IMR-90 (cell line): ENCODE measurements around the gene CXCL8. TPM values are rescaled to one million over a fixed set of nuclear protein-coding genes. Genes with fewer than 3 reads are reported as not detected.

ENCODE experiments used
- ATAC-seq: fragments of 200-7000 bp; cut with Tn5 transposase; 2 replicates; pipeline ENCODE4 v1.9.1; 2020; ENCODE audit warnings: low read depth, mild to moderate bottlenecking, moderate library complexity
- BruUV-seq: library from RNA; stranded (reverse); fragments of 400-500 nt; replicated peaks from 2 replicates; lab custom pipeline; 2021; lab: Mats Ljungman, UMichigan
- CTCF ChIA-PET: fragments of 300-600 bp; formaldehyde crosslinking; extraction: SDS; loops from one replicate; lab custom pipeline; 2021; ENCODE audit warnings: antibody characterized with exemption; lab: Yijun Ruan, JAX
- POLR2A ChIA-PET: fragments of 300-600 bp; sonication (Branson Sonifier 250); formaldehyde crosslinking; loops from one replicate; lab custom pipeline; 2022; ENCODE audit warnings: antibody characterized with exemption; ENCODE audit not compliant: unreplicated experiment; lab: Charles Lee
- DNase-seq: peaks from one replicate; pipeline ENCODE4 v3.0.0; 2013
- H2AFZ ChIP-seq: replicated peaks from 2 replicates; pipeline ENCODE3; 2013; ENCODE audit warnings: low read length, mild to moderate bottlenecking; ENCODE audit not compliant: poor library complexity
- H2AK5ac ChIP-seq: 2 replicates; pipeline ENCODE4 v1.6.1; 2013; ENCODE audit warnings: low read depth, low read length, inconsistent platforms
- H2AK9ac ChIP-seq: replicated peaks from 2 replicates; pipeline ENCODE3; 2013; ENCODE audit warnings: mild to moderate bottlenecking, low read depth, low read length, moderate library complexity; ENCODE audit not compliant: poor library complexity
- H2BK120ac ChIP-seq: 2 replicates; pipeline ENCODE4 v1.6.1; 2013; ENCODE audit warnings: low read depth, low read length, inconsistent platforms
- H2BK15ac ChIP-seq: 3 replicates; pipeline ENCODE4 v1.6.1; 2013; ENCODE audit warnings: low read depth, low read length, inconsistent platforms
- H2BK20ac ChIP-seq: 2 replicates; pipeline ENCODE4 v1.6.1; 2013; ENCODE audit warnings: low read depth, mild to moderate bottlenecking, inconsistent platforms, low read length, moderate library complexity
- H2BK5ac ChIP-seq: 2 replicates; pipeline ENCODE4 v1.6.1; 2013; ENCODE audit warnings: mild to moderate bottlenecking, low read depth, low read length, inconsistent platforms; ENCODE audit not compliant: poor library complexity, severe bottlenecking
- H3K14ac ChIP-seq: replicated peaks from 2 replicates; pipeline ENCODE4 v1.6.1; 2013; ENCODE audit warnings: low read depth, low read length, inconsistent platforms
- H3K18ac ChIP-seq: 2 replicates; pipeline ENCODE4 v1.6.1; 2013; ENCODE audit warnings: low read depth, low read length, control low read depth
- H3K23ac ChIP-seq: 2 replicates; pipeline ENCODE4 v1.6.1; 2013; ENCODE audit warnings: low read depth, low read length, inconsistent platforms
- H3K27ac ChIP-seq: 2 replicates; pipeline ENCODE4 v1.5.1; 2013; ENCODE audit warnings: mild to moderate bottlenecking, control low read depth, low read length; ENCODE audit not compliant: insufficient read depth
- H3K27me3 ChIP-seq: 2 replicates; pipeline ENCODE4 v1.6.1; 2013; ENCODE audit warnings: low read length; ENCODE audit not compliant: control insufficient read depth, insufficient read depth
- H3K36me3 ChIP-seq: 2 replicates; pipeline ENCODE4 v1.6.1; 2013; ENCODE audit warnings: low read length, mixed read lengths; ENCODE audit not compliant: control insufficient read depth, insufficient read depth
- H3K4ac ChIP-seq: 2 replicates; pipeline ENCODE4 v1.6.1; 2013; ENCODE audit warnings: low read depth, low read length, inconsistent platforms
- H3K4me1 ChIP-seq: 2 replicates; pipeline ENCODE4 v1.6.1; 2013; ENCODE audit warnings: low read length, mixed read lengths; ENCODE audit not compliant: control insufficient read depth, insufficient read depth
- H3K4me2 ChIP-seq: 2 replicates; pipeline ENCODE4 v1.6.1; 2013; ENCODE audit warnings: low read depth, mild to moderate bottlenecking, control low read depth, low read length, moderate library complexity
- H3K4me3 ChIP-seq: 2 replicates; pipeline ENCODE4 v1.5.1; 2013; ENCODE audit warnings: low read depth, mild to moderate bottlenecking, control low read depth, low read length, moderate library complexity; ENCODE audit not compliant: insufficient read depth
- H3K56ac ChIP-seq: 2 replicates; pipeline ENCODE4 v1.6.1; 2013; ENCODE audit warnings: low read length, inconsistent platforms; ENCODE audit not compliant: insufficient read depth; ENCODE audit errors: extremely low read depth
- H3K79me1 ChIP-seq, 2 experiments: 2 replicates each; pipeline ENCODE4 v1.6.1; 2013; ENCODE audit warnings: low read length in 2 of 2, inconsistent platforms in 1 of 2, low read depth in 1 of 2
- H3K9ac ChIP-seq: 2 replicates; pipeline ENCODE4 v1.6.1; 2013; ENCODE audit warnings: low read depth, low read length, control low read depth
- H3K9me1 ChIP-seq: 2 replicates; pipeline ENCODE4 v1.6.1; 2013; ENCODE audit warnings: low read length, inconsistent platforms; ENCODE audit not compliant: insufficient read depth
- H3K9me3 ChIP-seq: 2 replicates; pipeline ENCODE4 v1.6.1; 2013; ENCODE audit warnings: low read length; ENCODE audit not compliant: control insufficient read depth, insufficient read depth
- H4K20me1 ChIP-seq: 2 replicates; pipeline ENCODE4 v1.6.1; 2013; ENCODE audit warnings: low read length, inconsistent platforms; ENCODE audit not compliant: insufficient read depth
- H4K5ac ChIP-seq: 2 replicates; pipeline ENCODE4 v1.6.1; 2013; ENCODE audit warnings: mild to moderate bottlenecking, low read depth, low read length, control low read depth
- H4K8ac ChIP-seq, 2 experiments: 2 replicates each; pipeline ENCODE4 v1.6.1; 2013; ENCODE audit warnings: low read depth in 2 of 2, low read length in 2 of 2, control low read depth in 1 of 2, inconsistent platforms in 1 of 2
- H4K91ac ChIP-seq: 2 replicates; pipeline ENCODE4 v1.6.1; 2013; ENCODE audit warnings: low read depth, low read length, inconsistent platforms; ENCODE audit not compliant: insufficient read depth
- BHLHE40 ChIP-seq: fragments of 150-350 bp; IDR thresholded peaks from 2 replicates; pipeline ENCODE4 v1.6.1; 2016; ENCODE audit warnings: mild to moderate bottlenecking, low read depth, low read length
- CEBPB ChIP-seq: IDR thresholded peaks from 2 replicates; pipeline ENCODE4 v1.6.1; 2012; ENCODE audit warnings: low read depth, low read length, improper control_type of control experiment
- CHD1 ChIP-seq: IDR thresholded peaks from 2 replicates; pipeline ENCODE4 v1.6.1; 2012; ENCODE audit warnings: low read depth, low read length, improper control_type of control experiment
- FOS ChIP-seq: fragments of 150-350 bp; IDR thresholded peaks from 2 replicates; pipeline ENCODE4 v1.6.1; 2016; ENCODE audit warnings: low read depth, low read length
- MAZ ChIP-seq: IDR thresholded peaks from 2 replicates; pipeline ENCODE4 v1.6.1; 2012; ENCODE audit warnings: low read depth, mild to moderate bottlenecking, low read length, improper control_type of control experiment, moderate library complexity, borderline replicate concordance
- MXI1 ChIP-seq: IDR thresholded peaks from 2 replicates; pipeline ENCODE4 v1.6.1; 2012; ENCODE audit warnings: low read depth, mild to moderate bottlenecking, low read length, moderate library complexity, borderline replicate concordance
- RAD21 ChIP-seq: IDR thresholded peaks from 2 replicates; pipeline ENCODE4 v1.6.1; 2012; ENCODE audit warnings: low read length, improper control_type of control experiment
- RFX5 ChIP-seq: IDR thresholded peaks from 2 replicates; pipeline ENCODE4 v1.8.0; 2012; ENCODE audit warnings: low read depth, mild to moderate bottlenecking, low read length, moderate library complexity
- SMC3 ChIP-seq: fragments of 150-350 bp; IDR thresholded peaks from 2 replicates; pipeline ENCODE4 v1.6.1; 2016; ENCODE audit warnings: low read depth, mild to moderate bottlenecking, antibody characterized with exemption, low read length, moderate library complexity
- WGBS, 2 experiments: methylation state at CpG; one replicate each; pipeline versions ENCODE4 v1.1.5 to v1.1.7; 2013; ENCODE audit warnings: missing lambda C conversion rate in 2 of 2; ENCODE audit not compliant: insufficient read length in 1 of 2; ENCODE audit errors: extremely low coverage in 2 of 2; 5-methylcytosine and 5-hydroxymethylcytosine counted together
- dilution Hi-C: fragments of 300-500 bp; cut with HindIII; formaldehyde crosslinking; loops from one replicate; pipeline ENCODE4 v1.14.3; 2018; ENCODE audit warnings: low sequenced_read_pairs; ENCODE audit not compliant: unreplicated experiment
- in situ Hi-C: fragments of 300-500 bp; cut with MboI; formaldehyde crosslinking; loops from 3 replicates; pipeline ENCODE4 v1.14.3; 2019; ENCODE audit warnings: low sequenced_read_pairs, inconsistent platforms, mixed read lengths
- intact Hi-C: fragments of 100-400 bp; cut with micrococcal nuclease; formaldehyde crosslinking; loops from 2 replicates; pipeline ENCODE4 v1.10.0; 2022
- polyA plus RNA-seq, 3 experiments: library from polyadenylated mRNA; depleted of rRNA; stranded (reverse); fragments of >200 nt; gene quantifications; 2 replicates each; pipeline ENCODE4 v1.2.3, GENCODE V29; 2012; ENCODE audit warnings: low replicate concordance in 1 of 3
- total RNA-seq: library from RNA; depleted of rRNA; stranded (reverse); fragments of >200 nt; gene quantifications from 2 replicates; pipeline ENCODE4 v1.2.3, GENCODE V29; 2012
- TF ChIP-seq, protein P1 (sequence below): conservative IDR thresholded peaks from 2 replicates; pipeline ENCODE4 v1.5.1; 2012; ENCODE audit warnings: mild to moderate bottlenecking, low read depth, low read length, improper control_type of control experiment
- TF ChIP-seq, protein P2 (sequence below): fragments of 150-350 bp; IDR thresholded peaks from 2 replicates; pipeline ENCODE4 v1.6.1; 2017; ENCODE audit warnings: mild to moderate bottlenecking, antibody characterized with exemption, low read length, low read depth

CXCL8 gene
- total and polyA plus RNA-seq, 2 of the 4 experiments (the other 2 are of a cell fraction) = 2.2 to 2.7 TPM

DNA sequence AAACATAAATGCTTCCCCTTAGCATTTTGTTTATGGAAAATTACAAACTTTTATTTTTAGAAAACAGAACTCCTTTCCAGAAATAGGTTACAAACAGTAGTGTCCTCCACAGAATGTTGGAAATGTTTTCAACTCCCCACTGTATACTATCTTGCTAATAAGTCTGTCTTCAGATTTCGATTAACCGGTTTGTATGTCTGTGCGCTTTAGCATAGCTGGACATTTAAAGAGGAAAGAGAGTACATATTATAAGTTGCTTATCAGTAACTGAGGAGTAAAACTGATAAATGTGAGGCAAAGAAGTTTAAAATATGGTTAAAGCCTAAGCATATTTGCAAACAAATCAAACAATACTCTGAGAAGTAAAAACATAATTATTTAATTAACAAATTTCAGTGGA is 3.4 kb downstream of the CXCL8 start:
- H3K4me3 ChIP-seq = no peak overlapping the region
- H4K5ac ChIP-seq = no peak overlapping the region
- no peak for DNase-seq
- no peak overlapping the region for H3K14ac ChIP-seq
- WGBS, 2 experiments = no CpG with 5 or more reads among the region's 3 CpGs
- H2BK5ac ChIP-seq = no peak overlapping the region
- 0 out of 2 replicates have a peak, but pooled peaks cover 4% of the 10 kb centered on the region for H3K9me1 ChIP-seq
- H2AK9ac ChIP-seq = no peak overlapping the region
- no peak overlapping the region for H4K91ac ChIP-seq
- in situ Hi-C loops (no loop called here), dilution Hi-C loops (no loop called here), intact Hi-C loops (no loop called here)
- H2BK15ac ChIP-seq = no peak overlapping the region
- TF ChIP-seq CEBPB (no peak), CHD1 (no peak), FOS (no peak), SMC3 (no peak), BHLHE40 (no peak), MAZ (no peak), MXI1 (no peak), RFX5 (no peak), RAD21 (no peak)
- TF ChIP-seq, protein P1, sequence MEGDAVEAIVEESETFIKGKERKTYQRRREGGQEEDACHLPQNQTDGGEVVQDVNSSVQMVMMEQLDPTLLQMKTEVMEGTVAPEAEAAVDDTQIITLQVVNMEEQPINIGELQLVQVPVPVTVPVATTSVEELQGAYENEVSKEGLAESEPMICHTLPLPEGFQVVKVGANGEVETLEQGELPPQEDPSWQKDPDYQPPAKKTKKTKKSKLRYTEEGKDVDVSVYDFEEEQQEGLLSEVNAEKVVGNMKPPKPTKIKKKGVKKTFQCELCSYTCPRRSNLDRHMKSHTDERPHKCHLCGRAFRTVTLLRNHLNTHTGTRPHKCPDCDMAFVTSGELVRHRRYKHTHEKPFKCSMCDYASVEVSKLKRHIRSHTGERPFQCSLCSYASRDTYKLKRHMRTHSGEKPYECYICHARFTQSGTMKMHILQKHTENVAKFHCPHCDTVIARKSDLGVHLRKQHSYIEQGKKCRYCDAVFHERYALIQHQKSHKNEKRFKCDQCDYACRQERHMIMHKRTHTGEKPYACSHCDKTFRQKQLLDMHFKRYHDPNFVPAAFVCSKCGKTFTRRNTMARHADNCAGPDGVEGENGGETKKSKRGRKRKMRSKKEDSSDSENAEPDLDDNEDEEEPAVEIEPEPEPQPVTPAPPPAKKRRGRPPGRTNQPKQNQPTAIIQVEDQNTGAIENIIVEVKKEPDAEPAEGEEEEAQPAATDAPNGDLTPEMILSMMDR = no peak
- TF ChIP-seq, protein P2, sequence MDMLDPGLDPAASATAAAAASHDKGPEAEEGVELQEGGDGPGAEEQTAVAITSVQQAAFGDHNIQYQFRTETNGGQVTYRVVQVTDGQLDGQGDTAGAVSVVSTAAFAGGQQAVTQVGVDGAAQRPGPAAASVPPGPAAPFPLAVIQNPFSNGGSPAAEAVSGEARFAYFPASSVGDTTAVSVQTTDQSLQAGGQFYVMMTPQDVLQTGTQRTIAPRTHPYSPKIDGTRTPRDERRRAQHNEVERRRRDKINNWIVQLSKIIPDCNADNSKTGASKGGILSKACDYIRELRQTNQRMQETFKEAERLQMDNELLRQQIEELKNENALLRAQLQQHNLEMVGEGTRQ = no peak
- CTCF ChIA-PET = interaction anchor here (1.3 kb wide), 1 partner anchor 15 kb away, joined by 5 read pairs; no protein-coding TSS in a partner anchor
- no peak overlapping the region for H3K23ac ChIP-seq
- H3K79me1 ChIP-seq = no peaks in the 10 kb centered on the region
- H4K8ac ChIP-seq = no peak overlapping the region
- no peak for ATAC-seq
- POLR2A ChIA-PET = no interaction called here
- H3K36me3 ChIP-seq = no peaks in the 10 kb centered on the region; the same call in 1 of the 2 replicates
- no peaks in the 10 kb centered on the region for H3K9me3 ChIP-seq
- H3K56ac ChIP-seq = no peak overlapping the region
- no TSS peak for BruUV-seq
- H3K27me3 ChIP-seq = no peaks in the 10 kb centered on the region
- no peak overlapping the region for H3K4ac ChIP-seq
- no peaks in the 10 kb centered on the region for H4K20me1 ChIP-seq
- H2BK20ac ChIP-seq = no peak overlapping the region
- no peak overlapping the region for H3K9ac ChIP-seq
- H2BK120ac ChIP-seq = no peak overlapping the region
- H2AK5ac ChIP-seq = no peak overlapping the region
- H3K27ac ChIP-seq = no peak overlapping the region
- no peaks in the 10 kb centered on the region for H3K4me1 ChIP-seq
- no peak overlapping the region for H3K4me2 ChIP-seq
- H3K18ac ChIP-seq = no peak overlapping the region
- no peak overlapping the region for H2AFZ ChIP-seq
